GM23338 (cell line): ENCODE measurements around the gene ID2. TPM values are rescaled to one million over a fixed set of nuclear protein-coding genes. Genes with fewer than 3 reads are reported as not detected.

ENCODE experiments used
- ATAC-seq: fragments of 200-7000 bp; cut with Tn5 transposase; 3 replicates; pipeline ENCODE4 v1.9.1; 2020
- DNase-seq: peaks from one replicate; pipeline ENCODE4 v3.0.0-alpha.2; 2015; ENCODE audit warnings: low spot score
- H2AFZ ChIP-seq: fragments of 200-600 bp; sonication (generic); 2 replicates; pipeline ENCODE4 v1.8.0; 2016; ENCODE audit warnings: antibody characterized with exemption, mild to moderate bottlenecking, moderate library complexity
- H3F3A ChIP-seq: fragments of 200-600 bp; sonication (generic); replicated peaks from 2 replicates; pipeline ENCODE4 v1.8.0; 2017; ENCODE audit warnings: antibody characterized with exemption, mixed run types, low read depth
- H3K27ac ChIP-seq: fragments of 200-600 bp; sonication (generic); 2 replicates; pipeline ENCODE4 v1.6.1; 2016; ENCODE audit warnings: low read depth
- H3K27me3 ChIP-seq: fragments of 200-600 bp; sonication (generic); 2 replicates; pipeline ENCODE4 v1.8.0; 2016; ENCODE audit warnings: mild to moderate bottlenecking, mixed run types, moderate library complexity; ENCODE audit not compliant: insufficient read depth
- H3K36me3 ChIP-seq: fragments of 200-600 bp; sonication (generic); 2 replicates; pipeline ENCODE4 v1.8.0; 2016; ENCODE audit warnings: mild to moderate bottlenecking; ENCODE audit not compliant: insufficient read depth
- H3K4me1 ChIP-seq: fragments of 200-600 bp; sonication (generic); 2 replicates; pipeline ENCODE4 v1.8.0; 2016; ENCODE audit warnings: mild to moderate bottlenecking, moderate library complexity; ENCODE audit not compliant: insufficient read depth
- H3K4me2 ChIP-seq: fragments of 200-600 bp; sonication (generic); 2 replicates; pipeline ENCODE4 v1.7.1; 2017; ENCODE audit warnings: mixed run types
- H3K4me3 ChIP-seq: fragments of 200-600 bp; sonication (generic); 2 replicates; pipeline ENCODE4 v1.6.1; 2016; ENCODE audit warnings: mixed run types
- H3K79me2 ChIP-seq: fragments of 200-600 bp; sonication (generic); replicated peaks from 2 replicates; pipeline ENCODE4 v1.8.0; 2017; ENCODE audit warnings: mild to moderate bottlenecking; ENCODE audit not compliant: insufficient read depth
- H3K9me2 ChIP-seq: fragments of 200-600 bp; sonication (generic); 2 replicates; pipeline ENCODE4 v1.8.0; 2017; ENCODE audit not compliant: insufficient read depth
- H4K20me1 ChIP-seq: fragments of 200-600 bp; sonication (generic); replicated peaks from 2 replicates; pipeline ENCODE4 v1.8.0; 2017; ENCODE audit warnings: mild to moderate bottlenecking; ENCODE audit not compliant: insufficient read depth
- H3K27ac Mint-ChIP-seq: 2 replicates; pipeline ENCODE4 v1.8.0; 2020; ENCODE audit warnings: inconsistent platforms, mild to moderate bottlenecking, moderate library complexity, mixed read lengths
- H3K27me3 Mint-ChIP-seq: 3 replicates; pipeline ENCODE4 v1.8.0; 2022; ENCODE audit warnings: low read depth, mild to moderate bottlenecking, moderate library complexity, mixed read lengths, inconsistent platforms; ENCODE audit not compliant: insufficient read depth, poor library complexity
- H3K36me3 Mint-ChIP-seq: 3 replicates; pipeline ENCODE4 v1.8.0; 2021; ENCODE audit warnings: low read depth, mild to moderate bottlenecking, inconsistent platforms, moderate library complexity, mixed read lengths
- H3K4me1 Mint-ChIP-seq: 3 replicates; pipeline ENCODE4 v1.8.0; 2020; ENCODE audit warnings: mild to moderate bottlenecking, inconsistent platforms, mixed read lengths
- H3K4me3 Mint-ChIP-seq: 3 replicates; pipeline ENCODE4 v1.8.0; 2021; ENCODE audit warnings: moderate library complexity, mild to moderate bottlenecking, inconsistent platforms, mixed read lengths
- H3K9me3 Mint-ChIP-seq: 3 replicates; pipeline ENCODE4 v1.8.0; 2020; ENCODE audit warnings: moderate library complexity, mild to moderate bottlenecking, inconsistent platforms, mixed read lengths
- CREB1 ChIP-seq: fragments of 250-450 bp; sonication (Bioruptor Pico); IDR thresholded peaks from 2 replicates; pipeline ENCODE4 v1.5.0; 2020; ENCODE audit warnings: low read depth, mild to moderate bottlenecking, moderate library complexity
- ETS1 ChIP-seq: IDR thresholded peaks from 2 replicates; pipeline ENCODE4 v1.6.1; 2016; ENCODE audit warnings: antibody characterized with exemption
- EZH2 ChIP-seq: fragments of 200-600 bp; sonication (generic); IDR thresholded peaks from one replicate; pipeline ENCODE4 v1.8.0; 2017; ENCODE audit warnings: antibody characterized with exemption, mild to moderate bottlenecking, low read depth; ENCODE audit not compliant: unreplicated experiment
- JUNB ChIP-seq: IDR thresholded peaks from one replicate; pipeline ENCODE4 v1.6.1; 2016; ENCODE audit warnings: antibody characterized with exemption; ENCODE audit not compliant: unreplicated experiment
- NANOG ChIP-seq: IDR thresholded peaks from 2 replicates; pipeline ENCODE4 v1.6.1; 2016; ENCODE audit warnings: antibody characterized with exemption, borderline replicate concordance
- POLR2AphosphoS5 ChIP-seq: IDR thresholded peaks from 2 replicates; pipeline ENCODE4 v1.6.1; 2016; ENCODE audit warnings: antibody characterized with exemption, low read depth
- REST ChIP-seq: IDR thresholded peaks from one replicate; pipeline ENCODE4 v1.6.1; 2018; ENCODE audit warnings: antibody characterized with exemption; ENCODE audit not compliant: unreplicated experiment
- STAT1 ChIP-seq: IDR thresholded peaks from one replicate; pipeline ENCODE4 v1.6.1; 2016; ENCODE audit warnings: antibody characterized with exemption; ENCODE audit not compliant: unreplicated experiment
- ZNF114 ChIP-seq: fragments of 250-450 bp; sonication (Bioruptor Pico); IDR thresholded peaks from 2 replicates; pipeline ENCODE4 v1.5.0; 2020; ENCODE audit warnings: mild to moderate bottlenecking, moderate library complexity
- ZNF462 ChIP-seq: fragments of 250-450 bp; sonication (Bioruptor Pico); IDR thresholded peaks from 2 replicates; pipeline ENCODE4 v1.5.0; 2020; ENCODE audit warnings: mild to moderate bottlenecking, moderate library complexity
- polyA plus RNA-seq: library from polyadenylated mRNA; unstranded; fragments of >200 nt; fragmentation: Nextera tagmentation; extraction: Ambion mirVana; gene quantifications from 2 replicates; pipeline ENCODE4 v1.2.1, GENCODE V29; 2016
- total RNA-seq: library from RNA; depleted of rRNA; stranded (reverse); fragments of >200 nt; shearing (Covaris generic); gene quantifications from 2 replicates; pipeline ENCODE4 v1.2.3, GENCODE V29; 2014

ID2 gene
- total and polyA plus RNA-seq, 2 experiments from 2014 or later = 87.0 to 110 TPM

- Mint-ChIP-seq H3K27me3 (peaks cover 3% of the 10 kb centered on the region), H3K9me3 (no peaks in the 10 kb centered on the region), H3K36me3 (no peaks in the 10 kb centered on the region; the same call in 2 of the 3 replicates), H3K4me3 (no peak overlapping the region), H3K27ac (no peak overlapping the region), H3K4me1 (no peaks in the 10 kb centered on the region; the same call in 1 of the 3 replicates)
- no peaks in the 10 kb centered on the region for H3F3A ChIP-seq
- no peak overlapping the region for H3K4me2 ChIP-seq
- H3K27me3 ChIP-seq = no peaks in the 10 kb centered on the region
- peaks cover 13% of the 10 kb centered on the region for H3K9me2 ChIP-seq
- no peak overlapping the region for H2AFZ ChIP-seq
- DNase-seq (no peak), ATAC-seq (no peak)
- H3K36me3 ChIP-seq = no peaks in the 10 kb centered on the region
- H3K79me2 ChIP-seq = no peaks in the 10 kb centered on the region
- no peaks in the 10 kb centered on the region for H3K4me1 ChIP-seq
- no peak overlapping the region for H3K4me3 ChIP-seq
- no peaks in the 10 kb centered on the region for H4K20me1 ChIP-seq
- no peak for TF ChIP-seq STAT1
- no peak for TF ChIP-seq NANOG
- TF ChIP-seq ETS1 = no peak
- TF ChIP-seq ZNF114 = no peak
- TF ChIP-seq POLR2AphosphoS5 = no peak
- TF ChIP-seq ZNF462 = no peak
- TF ChIP-seq REST = no peak
- TF ChIP-seq CREB1 (CRISPR knock-in tag) = no peak
- TF ChIP-seq JUNB = no peak
- TF ChIP-seq EZH2 = no peak
- H3K27ac ChIP-seq = no peak overlapping the region
Observed at GRCh38 chr2:8666581-8666980, 15.3 kb upstream of the ID2 start.
